HG03342 (cell line): ENCODE measurements around the gene CNIH2.
"Not testable (repeated sequence)": the region's sequence is repeated elsewhere in the genome, so short reads cannot be mapped to it uniquely, and the experiment has no call there.

Experiments used
- ATAC-seq: cut with Tn5 transposase; IDR thresholded peaks from one replicate; pipeline ENCODE4 v1.9.1; 2021; ENCODE audit warnings: mild to moderate bottlenecking, moderate library complexity; ENCODE audit not compliant: unreplicated experiment

The CNIH2 gene

DNA sequence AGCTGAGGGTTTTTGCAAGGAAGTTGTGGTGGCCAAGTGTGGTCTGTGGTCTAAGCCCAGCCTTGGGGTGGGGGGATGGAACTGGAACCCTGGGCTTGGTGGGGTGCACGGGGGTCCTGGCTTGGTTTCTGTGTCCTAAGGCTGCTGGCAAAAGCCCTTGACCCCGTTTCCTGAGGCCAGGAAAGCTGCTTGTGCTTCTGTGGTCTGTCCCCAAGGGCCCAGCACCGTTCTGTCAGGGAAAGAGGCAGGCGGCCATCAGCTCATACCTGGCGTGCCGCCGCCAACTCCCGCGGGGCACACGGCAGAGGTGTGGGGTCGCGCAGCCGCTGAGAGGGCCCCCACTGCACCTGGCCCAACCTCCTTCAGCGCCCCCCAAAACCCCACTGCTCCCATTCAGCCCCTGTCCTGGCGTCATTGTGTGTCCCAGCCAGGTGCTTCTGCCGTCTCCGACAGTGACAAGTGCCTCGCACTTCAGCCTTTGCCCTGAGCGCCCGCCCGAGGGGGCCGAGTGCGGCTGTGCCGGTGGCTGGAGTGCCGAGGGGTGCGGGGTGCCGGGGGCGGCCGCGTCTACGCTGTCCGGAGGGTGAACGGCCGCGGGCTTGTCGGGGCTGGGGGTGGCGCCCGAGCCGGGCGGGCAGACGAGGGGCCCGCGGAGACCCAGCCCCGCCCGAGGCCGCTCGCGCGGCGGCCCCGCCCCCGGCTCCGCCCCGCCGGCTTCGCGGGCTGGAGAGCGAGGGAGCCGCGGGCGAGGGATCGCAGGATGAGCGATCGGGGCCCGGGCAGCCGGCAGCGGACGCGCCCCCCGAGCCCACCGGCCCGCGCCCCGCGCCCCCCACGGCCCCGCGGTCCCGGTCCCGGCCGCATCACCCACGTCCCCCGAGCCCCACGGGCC is at the start of gene CNIH2:
Gene CNIH2 (plus strand): TSS at position 705 of the 892 bp plus-strand sequence. CDS start 282 bp downstream, outside the sequence.
- ATAC-seq, result no peak

DNA sequence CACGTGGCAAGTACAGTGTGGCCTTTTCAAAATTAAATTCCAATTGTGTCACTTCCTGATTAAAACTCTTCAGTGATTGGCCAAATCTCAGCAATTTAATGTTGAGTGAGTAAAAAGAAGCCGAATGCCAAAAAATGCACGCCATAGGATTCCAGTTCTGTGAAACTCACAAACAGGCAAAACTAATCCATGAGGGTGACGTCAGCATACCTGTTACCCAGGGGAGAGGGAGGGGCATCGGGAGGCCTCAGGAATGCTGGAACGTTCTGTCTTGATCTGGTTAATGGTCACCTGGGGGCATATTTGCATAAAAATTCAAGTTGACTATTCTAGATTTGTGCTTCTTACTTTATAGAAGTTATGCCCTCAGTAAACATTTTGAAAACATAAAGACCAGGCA is 49.5 kb upstream of the CNIH2 start:
- ATAC-seq, result no peak

DNA sequence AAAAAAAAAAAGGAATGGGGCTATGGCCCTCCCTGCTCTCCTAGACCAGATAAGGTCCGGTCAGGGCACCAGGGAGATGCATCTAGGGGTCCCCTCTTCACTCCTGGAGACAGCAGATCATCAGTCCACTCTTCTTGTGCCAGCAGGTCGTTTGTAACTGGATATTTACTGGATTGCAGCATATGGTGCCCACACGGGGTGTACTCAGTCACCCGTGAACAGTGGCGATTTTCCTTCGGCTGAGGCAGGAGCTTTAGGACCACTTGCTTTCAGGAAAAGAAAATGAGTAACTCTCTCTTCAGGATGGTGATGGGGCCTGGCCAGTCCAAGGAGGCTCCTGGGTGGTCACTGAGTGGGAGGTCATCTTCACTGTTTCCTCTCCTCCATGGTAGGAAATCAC is 47.8 kb upstream of the CNIH2 start:
- no peak for ATAC-seq

DNA sequence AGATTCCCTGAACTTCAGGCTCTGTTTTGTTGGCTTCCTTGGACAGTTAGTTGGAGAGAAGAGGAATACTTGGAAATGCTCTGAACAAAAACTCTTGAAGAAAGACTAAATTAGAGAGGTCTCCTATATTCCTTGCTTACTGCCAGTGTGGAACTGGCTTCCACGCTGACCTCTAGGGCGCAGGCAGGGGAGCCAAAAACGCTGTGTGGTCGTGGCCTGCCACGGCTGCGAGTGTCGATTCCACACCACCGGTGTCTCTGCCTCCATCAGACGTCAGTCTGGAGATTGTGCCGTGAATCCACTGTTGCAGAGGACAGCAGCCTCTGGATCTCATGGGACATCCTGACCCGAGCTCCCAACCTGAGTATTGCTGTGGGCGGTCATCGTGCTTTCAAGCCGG is 47.0 kb upstream of the CNIH2 start:
- ATAC-seq, result no peak

DNA sequence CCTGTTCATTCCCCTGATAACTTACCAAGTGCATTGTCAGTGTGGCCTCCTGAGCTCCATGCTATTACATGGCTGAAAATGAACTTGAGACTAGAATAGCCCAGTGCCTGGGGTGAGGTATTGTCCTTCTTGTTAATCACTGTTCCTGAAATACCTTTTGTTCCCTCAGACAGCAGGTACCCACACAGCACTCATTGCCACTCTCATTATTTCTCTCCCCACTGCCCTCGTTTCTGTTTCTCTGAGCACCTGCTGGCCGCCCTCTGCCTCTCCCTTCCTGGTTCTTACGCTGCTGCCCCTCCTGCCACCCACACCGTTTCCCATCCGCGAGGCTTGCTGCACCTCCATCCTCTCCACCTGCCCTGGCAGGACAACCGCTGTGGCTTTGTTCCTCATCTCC is 46.4 kb upstream of the CNIH2 start:
- ATAC-seq, result no peak

GRCh38 chr11:66232769-66233168 is 45.2 kb upstream of the CNIH2 start:
- ATAC-seq, result no peak

GRCh38 chr11:66233301-66233700 is 44.7 kb upstream of the CNIH2 start:
- ATAC-seq, result no peak

GRCh38 chr11:66235141-66235540 is 42.8 kb upstream of the CNIH2 start:
- no peak for ATAC-seq

- no peak for ATAC-seq
These were observed 40.1 kb upstream of the CNIH2 start for GRCh38 chr11:66237867-66238266.

DNA sequence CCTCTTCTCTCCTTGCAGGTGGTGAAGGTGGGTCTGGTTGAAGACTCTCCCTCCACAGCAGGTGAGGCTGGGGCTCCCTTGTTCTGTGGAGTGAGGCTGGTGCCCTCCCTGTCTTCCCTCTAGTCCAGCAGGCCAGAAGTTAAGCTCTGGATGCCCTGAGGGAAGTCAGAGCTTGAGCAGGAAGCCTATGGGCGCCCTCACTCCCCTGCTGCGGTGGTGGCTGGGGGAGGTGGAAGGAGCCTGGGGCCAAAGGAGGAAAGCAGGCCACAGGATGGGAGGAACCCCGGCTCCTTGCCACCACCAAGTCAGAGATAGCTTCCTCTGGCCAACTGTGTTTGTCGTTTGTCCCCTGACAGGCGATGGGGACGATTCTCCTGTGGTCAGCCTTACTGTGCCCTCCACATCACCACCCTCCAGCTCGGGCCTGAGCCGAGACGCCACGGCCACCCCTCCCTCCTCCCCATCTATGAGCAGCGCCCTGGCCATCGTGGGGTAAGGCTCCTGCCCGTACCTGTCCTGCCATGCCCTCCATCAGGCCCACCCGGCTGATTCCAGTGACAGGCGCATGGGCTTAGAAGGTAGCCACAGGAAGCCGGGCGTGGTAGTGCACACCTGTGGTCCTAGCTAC is 39.1 kb upstream of the CNIH2 start:
- no peak for ATAC-seq

GRCh38 chr11:66239511-66239910 is 38.5 kb upstream of the CNIH2 start:
- no peak for ATAC-seq

DNA sequence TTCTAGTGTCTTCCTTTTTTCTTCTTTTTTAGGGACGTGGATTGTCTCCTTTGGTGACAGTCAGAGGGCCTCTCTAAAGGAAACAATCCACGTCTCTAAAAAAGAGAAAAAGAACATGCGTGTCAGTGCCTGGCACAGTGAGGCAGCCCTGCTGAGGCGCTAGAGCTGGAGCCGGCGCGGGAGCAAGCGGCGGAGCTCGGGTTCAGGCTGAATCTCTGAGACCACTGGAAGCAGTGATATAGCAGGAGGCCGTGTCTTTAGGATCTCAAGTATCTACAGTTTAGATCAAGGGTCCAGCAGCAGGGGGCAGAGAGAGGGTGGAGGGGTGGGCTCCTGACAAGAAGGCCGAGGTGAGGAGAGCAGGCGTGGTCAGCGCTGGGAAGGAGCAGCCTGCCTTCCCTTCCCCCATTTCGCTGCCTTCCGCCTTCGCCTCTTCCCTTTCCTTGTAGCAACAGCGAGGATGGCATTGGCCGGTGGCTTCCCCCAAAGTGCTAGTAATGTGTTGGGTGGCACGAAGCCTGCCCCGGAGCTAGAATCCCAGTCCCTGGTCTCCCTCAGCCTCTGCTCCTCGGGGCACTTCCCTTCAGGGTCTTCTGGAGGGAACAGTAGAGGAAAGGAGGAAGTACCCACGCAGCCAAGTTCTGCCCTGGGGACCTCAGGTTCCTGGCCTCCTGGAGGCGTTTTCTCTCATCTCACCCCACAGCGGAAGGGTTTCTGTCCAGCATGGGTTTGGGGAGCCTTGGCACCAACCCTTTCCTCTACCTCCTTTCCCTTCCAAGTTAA is 37.8 kb upstream of the CNIH2 start:
- ATAC-seq, result no peak

DNA sequence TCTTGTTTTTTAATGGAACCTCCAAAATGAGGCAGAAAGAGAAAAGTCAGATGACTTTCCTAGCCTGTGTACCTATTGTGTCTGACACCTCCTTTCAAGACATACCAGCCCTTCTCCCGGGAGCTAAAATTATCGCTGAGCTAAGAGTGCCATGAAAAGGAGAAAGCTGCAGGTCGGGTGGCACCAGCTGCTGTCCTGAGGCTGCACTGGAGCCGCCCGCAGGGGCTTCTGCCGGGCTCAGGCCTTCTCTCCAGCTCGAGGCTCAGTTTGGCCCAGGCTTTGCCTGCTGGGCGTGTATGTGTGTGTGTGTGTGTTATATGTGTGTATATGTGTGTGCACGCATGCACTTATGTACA is 37.2 kb upstream of the CNIH2 start:
- ATAC-seq, result no peak

- no peak for ATAC-seq
These were observed 35.7 kb upstream of the CNIH2 start for GRCh38 chr11:66242095-66242765.

GRCh38 chr11:66243782-66244535 is 34.0 kb upstream of the CNIH2 start:
- ATAC-seq, result no peak

GRCh38 chr11:66247295-66247694 is 30.7 kb upstream of the CNIH2 start:
- no peak for ATAC-seq

GRCh38 chr11:66247801-66248200 is 30.2 kb upstream of the CNIH2 start:
- no peak for ATAC-seq

- no peak for ATAC-seq
These were observed 29.1 kb upstream of the CNIH2 start for GRCh38 chr11:66248903-66249302.

GRCh38 chr11:66251809-66252208 is 26.2 kb upstream of the CNIH2 start:
- no peak for ATAC-seq

GRCh38 chr11:66253081-66253480 is 24.9 kb upstream of the CNIH2 start:
- ATAC-seq, result not testable (repeated sequence)
